GM21717 (cell line): ENCODE data around the gene BRD1.
"Not testable (repeated sequence)": the region's sequence is repeated elsewhere in the genome, so short reads cannot be mapped to it uniquely, and the experiment has no call there.

ENCODE experiments used
- ATAC-seq: cut with Tn5 transposase; IDR thresholded peaks from one replicate; pipeline ENCODE4 v1.9.1; 2021; ENCODE audit warnings: mild to moderate bottlenecking, moderate library complexity; ENCODE audit not compliant: unreplicated experiment

BRD1 gene

DNA sequence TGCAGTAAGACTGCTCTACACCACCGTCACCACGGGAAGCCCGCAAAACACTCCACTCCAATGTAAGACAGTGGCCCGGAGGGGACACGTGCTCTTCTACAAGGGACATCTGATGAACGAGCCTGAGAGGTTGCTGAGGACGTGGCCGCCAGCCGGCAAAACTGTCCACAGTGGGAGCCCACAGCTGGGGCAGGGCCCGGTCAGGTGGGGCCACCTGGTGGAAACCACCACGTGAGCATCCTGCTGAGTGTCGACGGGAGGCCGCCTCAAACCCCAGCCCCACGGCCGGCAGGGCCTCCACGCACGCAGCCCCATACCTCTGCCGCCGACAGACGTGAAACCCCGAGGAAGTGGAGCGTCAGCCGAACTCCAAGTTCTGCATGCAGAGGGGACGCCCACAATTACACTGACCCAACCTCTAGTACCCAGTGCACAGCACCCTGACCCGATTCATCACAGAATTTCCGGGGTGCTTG, 42.6 kb downstream of the BRD1 start:
- ATAC-seq = no peak

- no peak for ATAC-seq
Observed at GRCh38 chr22:49784630-49784971, 43.1 kb downstream of the BRD1 start.

GRCh38 chr22:49783926-49784629, 43.6 kb downstream of the BRD1 start:
- ATAC-seq = no peak

GRCh38 chr22:49783036-49783746, 44.5 kb downstream of the BRD1 start:
- ATAC-seq = no peak

DNA sequence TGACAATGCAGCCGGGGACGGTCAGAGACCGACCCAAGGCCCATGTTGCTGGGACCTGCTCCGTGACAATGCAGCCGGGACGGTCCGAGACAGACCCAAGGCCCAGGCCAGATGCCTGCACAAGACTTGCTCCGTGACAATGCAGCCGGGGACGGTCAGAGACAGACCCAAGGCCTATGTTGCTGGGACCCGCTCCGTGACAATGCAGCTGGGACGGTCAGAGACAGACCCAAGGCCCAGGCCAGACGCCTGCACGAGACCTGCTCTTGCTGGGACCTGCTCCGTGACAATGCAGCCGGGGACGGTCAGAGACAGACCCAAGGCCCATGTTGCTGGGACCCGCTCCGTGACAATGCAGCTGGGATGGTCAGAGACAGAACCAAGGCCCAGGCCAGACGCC, 45.8 kb downstream of the BRD1 start:
- not testable (repeated sequence) for ATAC-seq

DNA sequence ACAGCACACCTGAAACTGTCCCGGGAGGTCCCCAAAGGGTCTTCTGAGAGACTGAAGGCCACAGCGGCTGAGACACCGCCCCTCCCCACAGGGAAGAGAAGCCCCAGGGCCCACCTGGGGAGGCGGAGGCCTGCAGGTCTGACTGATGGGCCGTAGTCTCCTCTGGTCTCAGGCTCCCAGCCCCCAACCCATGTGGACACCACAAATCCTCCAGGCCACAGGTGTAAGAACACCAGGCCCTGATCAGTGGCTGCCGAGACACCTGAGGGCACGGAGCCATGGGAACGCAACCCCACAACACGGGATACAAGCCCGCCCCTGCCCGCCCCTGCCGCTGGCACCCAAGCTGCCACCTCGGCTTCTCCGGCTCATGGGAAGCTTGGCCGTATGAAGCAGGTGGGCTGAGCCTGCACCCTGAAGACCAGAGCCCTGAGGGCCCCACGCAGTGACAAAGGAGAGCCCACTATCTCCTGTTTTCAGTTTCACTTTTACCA, 46.3 kb downstream of the BRD1 start:
- ATAC-seq = no peak

DNA sequence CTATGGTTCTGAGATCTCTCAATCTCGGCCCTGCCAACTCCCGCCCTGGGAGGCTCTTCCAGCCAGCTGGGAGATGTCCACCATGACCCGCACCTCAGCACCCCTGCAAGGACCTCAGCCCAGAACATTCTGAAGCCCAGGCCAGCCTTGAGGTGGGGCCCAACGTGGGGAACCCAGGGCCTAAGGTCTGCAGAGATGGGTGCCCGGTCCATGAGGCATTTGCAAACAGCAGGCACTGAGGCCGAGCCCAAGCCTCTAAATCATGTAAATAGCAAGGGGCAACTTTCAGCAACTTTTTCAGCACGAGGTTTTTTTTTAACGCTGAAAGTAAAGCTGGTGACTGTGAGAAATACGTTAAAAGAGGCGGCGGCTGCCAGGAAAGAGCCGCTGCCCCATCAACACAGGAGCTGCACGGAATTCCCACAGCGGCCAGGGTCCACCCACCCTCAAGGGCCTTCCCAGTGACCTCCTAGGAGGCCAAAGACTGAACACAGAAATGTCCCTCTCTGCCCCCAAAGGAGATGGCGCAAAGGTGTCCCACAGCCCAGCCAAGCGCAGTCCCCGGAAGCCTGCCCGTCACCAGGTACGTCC, 46.9 kb downstream of the BRD1 start:
- no peak for ATAC-seq

GRCh38 chr22:49779853-49780697, 47.6 kb downstream of the BRD1 start:
- no peak for ATAC-seq

GRCh38 chr22:49779211-49779610, 48.5 kb downstream of the BRD1 start:
- ATAC-seq = no peak

- ATAC-seq = no peak
Observed at GRCh38 chr22:49777569-49778249, 50.0 kb downstream of the BRD1 start.

DNA sequence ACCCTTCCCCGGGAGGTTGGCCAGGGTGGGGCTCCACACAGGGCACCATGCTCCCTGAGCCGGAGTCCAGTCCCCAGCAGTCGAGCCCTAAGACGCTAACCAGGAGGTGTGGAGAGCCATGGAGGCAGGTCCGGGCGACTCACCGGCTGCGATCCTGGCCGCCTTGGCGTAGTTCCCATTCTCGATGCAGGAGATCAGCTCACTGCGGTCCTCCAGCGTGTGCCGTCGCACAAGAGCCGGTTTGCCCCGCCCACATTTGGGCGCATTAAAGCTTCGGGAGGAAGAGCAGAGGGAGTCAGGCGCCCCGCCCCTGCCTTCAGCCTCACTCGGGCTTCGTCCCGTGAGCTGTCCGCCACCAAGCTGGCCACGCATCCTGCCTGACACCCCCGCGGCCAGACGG, 50.8 kb downstream of the BRD1 start:
- ATAC-seq = no peak

GRCh38 chr22:49775867-49776511, 51.7 kb downstream of the BRD1 start:
- ATAC-seq = no peak

GRCh38 chr22:49775191-49775866, 52.3 kb downstream of the BRD1 start:
- ATAC-seq = no peak

DNA sequence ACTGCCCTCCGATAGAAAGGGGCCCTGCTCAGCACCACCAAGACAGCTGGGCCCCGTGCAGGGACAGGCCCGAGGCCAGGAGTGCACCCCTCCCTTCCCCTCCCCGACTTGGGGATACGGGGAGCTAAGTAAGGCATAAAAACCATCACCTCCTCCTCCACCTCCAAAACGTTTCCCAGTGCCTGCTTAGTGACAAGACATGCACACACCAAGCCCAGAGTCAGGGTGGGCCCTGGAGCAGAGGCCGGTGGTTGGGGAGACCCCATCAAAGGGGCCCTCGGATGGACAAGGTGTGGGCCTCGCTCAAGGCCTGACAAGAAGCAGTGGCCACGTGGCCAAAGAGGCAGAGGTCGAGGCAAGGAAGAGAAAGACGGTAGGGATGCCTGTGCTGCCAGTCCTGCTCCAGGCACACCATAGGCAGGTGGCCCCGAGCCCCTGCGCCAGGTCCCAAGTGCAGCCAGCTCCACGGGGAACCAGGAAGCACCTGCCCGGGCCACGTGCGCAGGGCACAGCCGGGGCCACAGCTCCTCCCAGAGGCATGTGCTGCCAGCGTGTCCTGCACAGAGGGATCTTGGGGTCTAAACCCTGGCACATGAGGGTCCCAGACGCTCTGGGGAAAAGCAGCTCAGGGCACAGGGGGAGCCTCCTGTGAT, 53.0 kb downstream of the BRD1 start:
- ATAC-seq = no peak

DNA sequence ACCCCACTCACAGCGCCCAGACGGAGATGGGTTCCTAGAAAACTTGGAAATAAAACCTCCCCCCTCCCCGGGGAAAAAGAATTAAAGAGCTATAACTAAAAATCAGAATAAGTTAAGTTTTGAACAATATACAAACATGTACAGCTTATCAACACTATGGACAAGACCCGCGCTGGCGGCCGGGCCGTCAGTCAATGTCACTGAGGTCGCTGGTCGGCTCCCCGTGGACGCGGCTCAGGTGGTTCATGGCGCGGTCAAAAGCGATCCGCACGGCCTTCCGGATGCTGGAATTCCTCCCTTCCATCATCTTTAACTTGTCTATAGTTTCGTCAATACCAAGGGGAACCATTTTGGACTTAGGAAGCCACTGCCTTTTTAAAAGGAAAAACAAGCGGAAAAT, 53.6 kb downstream of the BRD1 start:
- no peak for ATAC-seq

- ATAC-seq = no peak
Observed at GRCh38 chr22:49773531-49773930, 54.1 kb downstream of the BRD1 start.

DNA sequence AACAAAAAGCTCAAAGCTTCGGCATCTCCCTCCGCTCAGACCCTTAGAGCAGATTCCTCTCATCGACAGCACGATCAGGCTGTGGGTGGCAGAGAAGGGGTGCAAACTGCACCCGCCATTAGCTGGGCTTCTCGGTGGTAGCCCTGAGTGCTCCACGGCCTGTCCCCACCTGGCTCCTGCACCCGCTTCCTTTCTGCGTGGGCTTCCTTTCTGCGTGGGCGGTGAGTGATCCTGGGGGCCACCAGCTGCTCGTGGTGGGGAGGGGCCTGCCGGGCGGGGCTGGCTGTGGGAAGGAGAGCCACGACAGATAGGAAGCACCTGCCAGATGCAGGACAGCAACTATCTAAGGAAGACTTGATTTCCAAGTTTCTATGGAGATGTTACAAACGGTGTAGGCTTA, 55.0 kb downstream of the BRD1 start:
- no peak for ATAC-seq

- ATAC-seq = no peak
Observed at GRCh38 chr22:49771266-49772065, 56.2 kb downstream of the BRD1 start.
